Body of pancreas (tissue), 4 donors: ENCODE results near the gene JMJD8. TPM values are rescaled to one million over a fixed set of nuclear protein-coding genes. Genes with fewer than 3 reads are reported as not detected.

Experiments
- ATAC-seq: fragments of 150-250 bp; one replicate; pipeline ENCODE4 v1.9.1; 2016
- DNase-seq, 4 donors: peaks; one replicate each; pipeline ENCODE4 v3.0.0-alpha.2; 2019
- H3K27ac ChIP-seq, 4 donors: fragments of 200-600 bp; sonication (generic); 1 replicate in 3 of 4; 2 replicates in 1 of 4; pipeline versions ENCODE4 v1.5.1 to v1.6.1; 2016 to 2019; ENCODE audit warnings: mild to moderate bottlenecking in 1 of 4, mixed read lengths in 1 of 4, moderate library complexity in 1 of 4
- H3K27me3 ChIP-seq, 2 donors: fragments of 200-600 bp; sonication (generic); one replicate each; pipeline ENCODE4 v1.6.0; 2016; ENCODE audit warnings: mild to moderate bottlenecking in 1 of 2
- H3K36me3 ChIP-seq, 2 donors: fragments of 200-600 bp; sonication (generic); replicated peaks in 1 of 2; 2 replicates each; pipeline ENCODE4 v1.5.1; 2016; ENCODE audit warnings: low read depth in 2 of 2; ENCODE audit not compliant: insufficient read depth in 1 of 2
- H3K4me1 ChIP-seq: fragments of 200-600 bp; sonication (generic); one replicate; pipeline ENCODE4 v1.6.0; 2016
- H3K4me3 ChIP-seq, 2 donors: fragments of 200-600 bp; sonication (generic); 1 replicate in 1 of 2; 2 replicates in 1 of 2; pipeline ENCODE4 v1.5.1; 2016 to 2019
- H3K9me3 ChIP-seq, 3 donors: fragments of 200-600 bp; sonication (generic); 1 replicate in 2 of 3; 2 replicates in 1 of 3; pipeline ENCODE4 v1.5.1; 2016
- POLR2A ChIP-seq, 3 donors: fragments of 450-650 bp; IDR thresholded peaks; one replicate each; pipeline ENCODE4 v1.6.1; 2016; ENCODE audit warnings: antibody characterized with exemption in 3 of 3, mild to moderate bottlenecking in 2 of 3
- whole genome bisulfite sequencing, 2 donors: methylation state at CpG; one replicate each; pipeline ENCODE4 v1.1.5; 2017; 5-methylcytosine and 5-hydroxymethylcytosine counted together
- intact Hi-C: fragments of 100-400 bp; cut with DNase I; formaldehyde crosslinking; loops from one replicate; pipeline ENCODE4 v1.15.1; 2023
- total RNA-seq, 2 donors: library from RNA; depleted of rRNA; stranded (reverse); fragments of >200 nt; gene quantifications; one replicate each; pipeline ENCODE4 v1.1.0, GENCODE V29; 2016
- TF ChIP-seq, protein P1 (sequence below), 7 experiments: fragments of 450-650 bp in 4 of 7; fragments of 200-600 bp in 3 of 7; sonication (generic) in 3 of 7; IDR thresholded peaks; one replicate each; pipeline ENCODE4 v1.5.1; 2016 to 2019; ENCODE audit warnings: antibody characterized with exemption in 7 of 7

The JMJD8 gene
- total RNA-seq, 2 donors from 2014 or later = 49.5 to 128 TPM

- TF ChIP-seq, protein P1, sequence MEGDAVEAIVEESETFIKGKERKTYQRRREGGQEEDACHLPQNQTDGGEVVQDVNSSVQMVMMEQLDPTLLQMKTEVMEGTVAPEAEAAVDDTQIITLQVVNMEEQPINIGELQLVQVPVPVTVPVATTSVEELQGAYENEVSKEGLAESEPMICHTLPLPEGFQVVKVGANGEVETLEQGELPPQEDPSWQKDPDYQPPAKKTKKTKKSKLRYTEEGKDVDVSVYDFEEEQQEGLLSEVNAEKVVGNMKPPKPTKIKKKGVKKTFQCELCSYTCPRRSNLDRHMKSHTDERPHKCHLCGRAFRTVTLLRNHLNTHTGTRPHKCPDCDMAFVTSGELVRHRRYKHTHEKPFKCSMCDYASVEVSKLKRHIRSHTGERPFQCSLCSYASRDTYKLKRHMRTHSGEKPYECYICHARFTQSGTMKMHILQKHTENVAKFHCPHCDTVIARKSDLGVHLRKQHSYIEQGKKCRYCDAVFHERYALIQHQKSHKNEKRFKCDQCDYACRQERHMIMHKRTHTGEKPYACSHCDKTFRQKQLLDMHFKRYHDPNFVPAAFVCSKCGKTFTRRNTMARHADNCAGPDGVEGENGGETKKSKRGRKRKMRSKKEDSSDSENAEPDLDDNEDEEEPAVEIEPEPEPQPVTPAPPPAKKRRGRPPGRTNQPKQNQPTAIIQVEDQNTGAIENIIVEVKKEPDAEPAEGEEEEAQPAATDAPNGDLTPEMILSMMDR (IDR thresholded peaks at IDR 0.05) = peak in 3 of 7 experiments; percentile 10 to 22 (median 11)
- TF ChIP-seq POLR2A (IDR thresholded peaks at IDR 0.05) = peak; percentile 45 to 61 (median 48)
- DNase-seq (peak; percentile 96 to 98 (median 98)), ATAC-seq (peak; percentile 88)
- Histone ChIP-seq H3K36me3 (no peaks in the 10 kb centered on the region), H3K27me3 (no peaks in the 10 kb centered on the region), H3K4me1 (peaks cover 36% of the 10 kb centered on the region), H3K9me3 (no peaks in the 10 kb centered on the region), H3K27ac (peak within 1 kb of the TSS; percentile 90 to 96 (median 94)), H3K4me3 (peak within 1 kb of the TSS; percentile 36 to 50)
- WGBS, 2 donors = 1% methylated on average over 18 to 90 of the region's 91 CpGs
- intact Hi-C loops = no loop called here
These were observed 47.7 kb downstream of the JMJD8 start, which contains the start of gene METTL26 for GRCh38 chr16:636206-637080. Gene METTL26, minus strand, starts transcription at chr16:636305. Its CDS starts 15 bp downstream, at chr16:636290.

- Histone ChIP-seq H3K27me3 (no peaks in the 10 kb centered on the region), H3K9me3 (no peaks in the 10 kb centered on the region), H3K4me1 (peaks cover 38% of the 10 kb centered on the region), H3K4me3 (peak overlapping the region; percentile 36 to 50), H3K36me3 (no peaks in the 10 kb centered on the region), H3K27ac (peak overlapping the region; percentile 90 to 96 (median 94))
- TF ChIP-seq, protein P1 (IDR thresholded peaks at IDR 0.05) = no peak
- no peak for TF ChIP-seq POLR2A (IDR thresholded peaks at IDR 0.05)
- intact Hi-C loops = no loop called here
- DNase-seq (peak in 1 of 4 donors; percentile 44), ATAC-seq (no peak)
- WGBS, 2 donors = 0 to 4% methylated on average over 6 to 46 of the region's 55 CpGs
These were observed 48.4 kb downstream of the JMJD8 start for GRCh38 chr16:635573-636205.

DNA sequence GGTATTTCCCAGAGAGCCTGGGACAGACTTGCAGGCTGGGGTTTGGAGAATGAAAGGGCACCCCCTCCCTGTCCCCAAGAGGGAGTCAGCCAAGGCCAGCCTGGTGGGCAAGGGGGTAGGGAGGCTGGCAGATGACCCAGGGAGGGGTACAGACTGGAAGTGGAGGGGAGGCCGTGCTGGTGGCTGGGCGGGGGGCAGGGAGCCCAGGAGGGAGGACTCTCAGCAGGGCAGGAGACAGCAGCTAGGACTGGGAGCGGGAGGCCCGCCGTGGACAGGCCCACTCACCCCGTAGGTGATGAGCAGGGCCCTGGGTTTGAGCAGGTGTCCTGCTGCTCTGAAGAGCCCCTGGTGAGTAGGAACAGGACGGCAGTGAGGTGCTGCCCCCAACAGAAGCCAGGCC, 49.1 kb downstream of the JMJD8 start:
- H3K27me3 ChIP-seq = no peaks in the 10 kb centered on the region
- no peak overlapping the region for H3K27ac ChIP-seq
- 86 to 93% methylated on average over 4 to 7 of the region's 7 CpGs for WGBS, 2 donors
- no peaks in the 10 kb centered on the region for H3K36me3 ChIP-seq
- H3K4me1 ChIP-seq = peaks cover 41% of the 10 kb centered on the region
- H3K9me3 ChIP-seq = no peaks in the 10 kb centered on the region
- ATAC-seq (no peak), DNase-seq (no peak)
- no peak for TF ChIP-seq POLR2A (IDR thresholded peaks at IDR 0.05)
- TF ChIP-seq, protein P1 (IDR thresholded peaks at IDR 0.05) = no peak
- no peak overlapping the region for H3K4me3 ChIP-seq
- intact Hi-C loops = no loop called here

- DNase-seq (no peak), ATAC-seq (no peak)
- Histone ChIP-seq H3K4me3 (no peak overlapping the region), H3K36me3 (no peaks in the 10 kb centered on the region), H3K27me3 (no peaks in the 10 kb centered on the region), H3K9me3 (no peaks in the 10 kb centered on the region), H3K27ac (no peak overlapping the region), H3K4me1 (peaks cover 41% of the 10 kb centered on the region)
- intact Hi-C loops = no loop called here
- WGBS, 2 donors = 83 to 97% methylated on average over 6 to 19 of the region's 22 CpGs
- TF ChIP-seq POLR2A (IDR thresholded peaks at IDR 0.05) = no peak
- TF ChIP-seq, protein P1 (IDR thresholded peaks at IDR 0.05) = no peak
These were observed 50.0 kb downstream of the JMJD8 start for GRCh38 chr16:634051-634670.
